Naive thymus-derived CD4-positive, alpha-beta T cell (primary cell): ENCODE measurements around the gene PID1. TPM values are rescaled to one million over a fixed set of nuclear protein-coding genes. Genes with fewer than 3 reads are reported as not detected.

Source experiments
- ATAC-seq: fragments of 150-1000 bp; cut with Tn5 transposase; 2 replicates; pipeline ENCODE4 v1.10.0; 2021; ENCODE audit warnings: mild to moderate bottlenecking, moderate library complexity
- CTCF ChIA-PET: fragments of 350-600 bp; sonication (Branson Sonifier 250); formaldehyde crosslinking; loops from one replicate; lab custom pipeline; 2021; ENCODE audit warnings: antibody characterized with exemption; lab: Charles Lee
- POLR2A ChIA-PET: fragments of 350-600 bp; sonication (Branson Sonifier 250); formaldehyde crosslinking; loops from one replicate; lab custom pipeline; 2021; ENCODE audit warnings: antibody characterized with exemption, inconsistent platforms; lab: Charles Lee
- DNase-seq, 9 donors: peaks; one replicate each; pipeline versions ENCODE4 v3.0.0 to v3.0.0-alpha.2; 2020 to 2022; ENCODE audit warnings: mixed read lengths in 1 of 9
- H3K27ac ChIP-seq: one replicate; pipeline ENCODE4 v1.7.0; 2013; ENCODE audit warnings: mild to moderate bottlenecking, low read depth, low read length, moderate library complexity
- H3K27me3 ChIP-seq, 2 donors: one replicate each; pipeline ENCODE4 v1.7.0; 2013; ENCODE audit warnings: low read length in 2 of 2, mild to moderate bottlenecking in 2 of 2, moderate library complexity in 2 of 2; ENCODE audit not compliant: control insufficient read depth in 2 of 2, insufficient read depth in 2 of 2
- H3K36me3 ChIP-seq, 3 experiments: 1 replicate in 2 of 3; 2 replicates in 1 of 3; pipeline ENCODE4 v1.7.0; 2013; ENCODE audit warnings: low read length in 3 of 3, mild to moderate bottlenecking in 3 of 3, moderate library complexity in 1 of 3; ENCODE audit not compliant: insufficient read depth in 3 of 3, control insufficient read depth in 2 of 3
- H3K4me1 ChIP-seq, 2 donors: one replicate each; pipeline ENCODE4 v1.7.0; 2013; ENCODE audit warnings: low read length in 2 of 2, mild to moderate bottlenecking in 2 of 2, moderate library complexity in 1 of 2; ENCODE audit not compliant: control insufficient read depth in 2 of 2, insufficient read depth in 2 of 2
- H3K4me3 ChIP-seq: 2 replicates; pipeline ENCODE4 v1.7.0; 2013; ENCODE audit warnings: mild to moderate bottlenecking, low read length
- H3K9me3 ChIP-seq, 3 experiments: 1 replicate in 2 of 3; 2 replicates in 1 of 3; pipeline ENCODE4 v1.7.0; 2013; ENCODE audit warnings: low read length in 3 of 3; ENCODE audit not compliant: control insufficient read depth in 2 of 3
- H3K27ac Mint-ChIP-seq, 9 donors: one replicate each; pipeline ENCODE4 v1.8.0; 2020 to 2022; ENCODE audit warnings: mixed read lengths in 9 of 9, mild to moderate bottlenecking in 8 of 9, moderate library complexity in 5 of 9, inconsistent platforms in 2 of 9
- H3K27me3 Mint-ChIP-seq, 5 donors: one replicate each; pipeline ENCODE4 v1.8.0; 2021 to 2022; ENCODE audit warnings: mixed read lengths in 5 of 5, mild to moderate bottlenecking in 1 of 5
- H3K36me3 Mint-ChIP-seq, 5 donors: one replicate each; pipeline ENCODE4 v1.8.0; 2020 to 2022; ENCODE audit warnings: mixed read lengths in 5 of 5, mild to moderate bottlenecking in 3 of 5, inconsistent platforms in 1 of 5
- H3K4me1 Mint-ChIP-seq, 7 donors: one replicate each; pipeline ENCODE4 v1.8.0; 2020 to 2022; ENCODE audit warnings: mixed read lengths in 7 of 7, mild to moderate bottlenecking in 3 of 7, inconsistent platforms in 1 of 7
- H3K4me3 Mint-ChIP-seq, 10 donors: one replicate each; pipeline ENCODE4 v1.8.0; 2020 to 2022; ENCODE audit warnings: mild to moderate bottlenecking in 10 of 10, mixed read lengths in 10 of 10, moderate library complexity in 6 of 10, inconsistent platforms in 2 of 10
- H3K9me3 Mint-ChIP-seq, 11 donors: one replicate each; pipeline ENCODE4 v1.8.0; 2020 to 2022; ENCODE audit warnings: mixed read lengths in 11 of 11, mild to moderate bottlenecking in 4 of 11, inconsistent platforms in 1 of 11, moderate library complexity in 1 of 11
- intact Hi-C, 2 donors: fragments of 100-400 bp; cut with micrococcal nuclease; formaldehyde crosslinking; loops; one replicate each; pipeline ENCODE4 v1.15.1; 2023
- polyA plus RNA-seq, 2 donors: library from polyadenylated mRNA; unstranded; fragments of 300-500 nt; fragmentation: Illumina TruSeq; gene quantifications; one replicate each; pipeline ENCODE4 v1.2.3, GENCODE V29; 2021
- total RNA-seq, 6 experiments: library from RNA in 5 of 6; stranded (reverse) in 5 of 6; gene quantifications; 1 replicate in 5 of 6; 2 replicates in 1 of 6; pipeline ENCODE4 v1.2.3 and lab custom pipeline; 2021 to 2026

The PID1 gene
- total and polyA plus RNA-seq, 7 experiments from 2014 or later = 0.07 to 5.3 (median 1.1) TPM; not detected in 2

- no peak overlapping the region for H3K27ac ChIP-seq
- Mint-ChIP-seq H3K4me1 (no peaks in the 10 kb centered on the region), H3K4me3 (no peak overlapping the region), H3K36me3 (no peaks in the 10 kb centered on the region), H3K9me3 (peaks cover 0 to 11% (median 4%) of the 10 kb centered on the region in 11 donors), H3K27ac (no peak overlapping the region), H3K27me3 (peaks cover 0 to 3% (median 0%) of the 10 kb centered on the region in 5 donors)
- ChIA-PET CTCF (no interaction called here), POLR2A (no interaction called here)
- ATAC-seq (no peak), DNase-seq (no peak)
- no peaks in the 10 kb centered on the region for H3K36me3 ChIP-seq
- H3K27me3 ChIP-seq = no peaks in the 10 kb centered on the region
- intact Hi-C loops = no loop called here
- no peaks in the 10 kb centered on the region for H3K9me3 ChIP-seq
- H3K4me1 ChIP-seq = no peaks in the 10 kb centered on the region
- no peak overlapping the region for H3K4me3 ChIP-seq
Observed at GRCh38 chr2:229179628-229180027, 91.5 kb downstream of the PID1 start.

- H3K4me1 ChIP-seq = no peaks in the 10 kb centered on the region
- H3K9me3 ChIP-seq = no peaks in the 10 kb centered on the region
- no peak overlapping the region for H3K27ac ChIP-seq
- CTCF ChIA-PET = no interaction called here
- no peak for ATAC-seq
- no peak overlapping the region for H3K4me3 Mint-ChIP-seq
- H3K27me3 Mint-ChIP-seq = peaks cover 0 to 11% (median 0%) of the 10 kb centered on the region in 5 donors
- no peak overlapping the region for H3K4me3 ChIP-seq
- H3K9me3 Mint-ChIP-seq = peaks cover 0 to 18% (median 4%) of the 10 kb centered on the region in 11 donors
- H3K36me3 Mint-ChIP-seq = no peaks in the 10 kb centered on the region
- intact Hi-C loops = no loop called here
- H3K27ac Mint-ChIP-seq = no peak overlapping the region
- H3K36me3 ChIP-seq = no peaks in the 10 kb centered on the region
- DNase-seq = no peak
- H3K27me3 ChIP-seq = no peaks in the 10 kb centered on the region
- no peaks in the 10 kb centered on the region for H3K4me1 Mint-ChIP-seq
- POLR2A ChIA-PET = interaction anchor here (0.5 kb wide), 1 partner anchor 23 kb away, joined by 3 read pairs; no protein-coding TSS in a partner anchor
Observed at GRCh38 chr2:229178706-229179105, 92.4 kb downstream of the PID1 start.

- H3K27me3 Mint-ChIP-seq = peaks cover 0 to 11% (median 0%) of the 10 kb centered on the region in 5 donors
- no peak overlapping the region for H3K27ac Mint-ChIP-seq
- intact Hi-C loops = no loop called here
- H3K4me3 Mint-ChIP-seq = no peak overlapping the region
- ATAC-seq (no peak), DNase-seq (no peak)
- no peaks in the 10 kb centered on the region for H3K4me1 Mint-ChIP-seq
- no peak overlapping the region for H3K4me3 ChIP-seq
- H3K27me3 ChIP-seq = no peaks in the 10 kb centered on the region
- ChIA-PET CTCF (no interaction called here), POLR2A (interaction anchor here (0.5 kb wide), 1 partner anchor 22 kb away, joined by 3 read pairs; no protein-coding TSS in a partner anchor)
- H3K4me1 ChIP-seq = no peaks in the 10 kb centered on the region
- H3K27ac ChIP-seq = no peak overlapping the region
- peaks cover 0 to 23% (median 4%) of the 10 kb centered on the region in 11 donors for H3K9me3 Mint-ChIP-seq
- H3K9me3 ChIP-seq = no peaks in the 10 kb centered on the region
- no peaks in the 10 kb centered on the region for H3K36me3 ChIP-seq
- H3K36me3 Mint-ChIP-seq = no peaks in the 10 kb centered on the region
Observed at GRCh38 chr2:229178117-229178516, 93.0 kb downstream of the PID1 start.

DNA sequence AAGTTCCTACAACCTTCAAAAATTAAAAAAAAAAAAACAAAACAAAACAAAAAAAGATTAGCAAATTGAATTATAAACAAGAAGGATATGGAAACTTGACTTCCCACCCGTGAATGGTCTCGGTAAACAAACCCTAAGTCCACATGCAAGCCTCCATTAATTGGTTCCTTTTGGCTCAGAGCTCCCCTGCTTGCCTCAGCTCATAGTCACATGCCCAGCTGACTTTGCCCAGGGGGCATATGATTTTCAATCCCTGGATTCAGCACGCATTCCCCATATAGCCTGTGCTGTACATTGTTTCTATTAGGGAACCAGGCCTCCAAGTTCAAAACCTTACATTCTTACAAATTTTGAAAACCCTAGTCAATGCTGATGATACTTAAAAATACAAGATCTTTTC, 95.0 kb downstream of the PID1 start:
- ChIA-PET POLR2A (no interaction called here), CTCF (no interaction called here)
- Mint-ChIP-seq H3K4me1 (no peaks in the 10 kb centered on the region), H3K27ac (no peak overlapping the region), H3K27me3 (peaks cover 0 to 11% (median 0%) of the 10 kb centered on the region in 5 donors), H3K4me3 (no peak overlapping the region), H3K9me3 (peaks cover 0 to 23% (median 4%) of the 10 kb centered on the region in 11 donors), H3K36me3 (no peaks in the 10 kb centered on the region)
- Histone ChIP-seq H3K36me3 (no peaks in the 10 kb centered on the region), H3K9me3 (no peaks in the 10 kb centered on the region), H3K27ac (no peak overlapping the region), H3K27me3 (no peaks in the 10 kb centered on the region), H3K4me3 (no peak overlapping the region), H3K4me1 (no peaks in the 10 kb centered on the region)
- intact Hi-C loops = no loop called here
- DNase-seq (no peak), ATAC-seq (no peak)

DNA sequence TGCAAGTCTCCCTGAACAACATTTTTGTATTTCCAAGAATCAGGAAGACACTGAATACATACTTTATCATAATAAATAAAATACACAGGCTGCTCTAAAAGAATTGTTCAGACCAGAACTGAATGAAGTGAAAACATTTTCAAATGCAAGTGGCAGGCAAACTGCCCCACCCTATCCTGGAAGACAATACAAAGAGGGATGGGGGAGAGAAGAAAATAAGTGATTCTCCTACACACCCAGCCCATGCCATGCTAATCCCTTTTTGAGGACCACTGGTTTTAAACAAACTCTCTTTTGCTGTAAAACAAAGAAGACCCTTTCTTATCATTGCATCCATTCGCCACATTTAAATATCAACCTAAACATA, 95.6 kb downstream of the PID1 start:
- no peaks in the 10 kb centered on the region for H3K27me3 ChIP-seq
- H3K36me3 ChIP-seq = no peaks in the 10 kb centered on the region
- Mint-ChIP-seq H3K4me1 (no peaks in the 10 kb centered on the region), H3K36me3 (no peaks in the 10 kb centered on the region), H3K4me3 (no peak overlapping the region), H3K27ac (no peak overlapping the region), H3K9me3 (peaks cover 0 to 26% (median 4%) of the 10 kb centered on the region in 11 donors), H3K27me3 (peaks cover 0 to 11% (median 0%) of the 10 kb centered on the region in 5 donors)
- DNase-seq (no peak), ATAC-seq (no peak)
- POLR2A ChIA-PET = no interaction called here
- CTCF ChIA-PET = no interaction called here
- no peaks in the 10 kb centered on the region for H3K4me1 ChIP-seq
- H3K4me3 ChIP-seq = no peak overlapping the region
- H3K9me3 ChIP-seq = no peaks in the 10 kb centered on the region
- no peak overlapping the region for H3K27ac ChIP-seq
- intact Hi-C loops = no loop called here

- ATAC-seq (no peak), DNase-seq (no peak)
- Histone ChIP-seq H3K36me3 (no peaks in the 10 kb centered on the region), H3K4me3 (no peak overlapping the region), H3K9me3 (no peaks in the 10 kb centered on the region), H3K4me1 (no peaks in the 10 kb centered on the region), H3K27ac (no peak overlapping the region), H3K27me3 (no peaks in the 10 kb centered on the region)
- H3K36me3 Mint-ChIP-seq = no peaks in the 10 kb centered on the region
- H3K9me3 Mint-ChIP-seq = peaks cover 0 to 27% (median 4%) of the 10 kb centered on the region in 11 donors
- no peak overlapping the region for H3K4me3 Mint-ChIP-seq
- no peaks in the 10 kb centered on the region for H3K4me1 Mint-ChIP-seq
- H3K27ac Mint-ChIP-seq = no peak overlapping the region
- POLR2A ChIA-PET = no interaction called here
- CTCF ChIA-PET = no interaction called here
- H3K27me3 Mint-ChIP-seq = peaks cover 0 to 11% (median 0%) of the 10 kb centered on the region in 5 donors
- intact Hi-C loops = no loop called here
Observed at GRCh38 chr2:229174794-229175496, 96.1 kb downstream of the PID1 start.

- Mint-ChIP-seq H3K36me3 (no peaks in the 10 kb centered on the region), H3K4me3 (no peak overlapping the region), H3K27ac (no peak overlapping the region), H3K27me3 (peaks cover 0 to 11% (median 0%) of the 10 kb centered on the region in 5 donors), H3K4me1 (no peaks in the 10 kb centered on the region), H3K9me3 (peaks cover 0 to 27% (median 4%) of the 10 kb centered on the region in 11 donors)
- Histone ChIP-seq H3K4me3 (no peak overlapping the region), H3K4me1 (no peaks in the 10 kb centered on the region), H3K27me3 (no peaks in the 10 kb centered on the region), H3K9me3 (no peaks in the 10 kb centered on the region), H3K36me3 (no peaks in the 10 kb centered on the region), H3K27ac (no peak overlapping the region)
- ChIA-PET CTCF (no interaction called here), POLR2A (no interaction called here)
- intact Hi-C loops = no loop called here
- ATAC-seq (no peak), DNase-seq (no peak)
Observed at GRCh38 chr2:229173825-229174359, 97.2 kb downstream of the PID1 start.
